Measurements from ENCODE around the gene CBX7.
A peak's percentile ranks its signal among the peaks of the same experiment; 100 is the strongest.
"Not testable (repeated sequence)": the region's sequence is repeated elsewhere in the genome, so short reads cannot be mapped to it uniquely, and the experiment has no call there.

The CBX7 gene

GRCh38 chr22:39174498-39175352, 22.2 kb upstream of the CBX7 start:
- DNase-seq (ENCODE audit: low read depth in 2 of 2), result peak in 1 of 2 donors; percentile 42

GRCh38 chr22:39173787-39174497, 21.5 kb upstream of the CBX7 start:
- DNase-seq (ENCODE audit: low read depth in 2 of 2), result no peak

- DNase-seq (ENCODE audit: low read depth in 2 of 2), result no peak
Observed at GRCh38 chr22:39173050-39173706, 20.7 kb upstream of the CBX7 start.

GRCh38 chr22:39172265-39173049, 20.0 kb upstream of the CBX7 start:
- not testable (repeated sequence) for DNase-seq (ENCODE audit: low read depth in 2 of 2)

- no peak for DNase-seq (ENCODE audit: low read depth in 2 of 2)
Observed at GRCh38 chr22:39171623-39172264, 19.3 kb upstream of the CBX7 start.

GRCh38 chr22:39170825-39171622, 18.5 kb upstream of the CBX7 start:
- DNase-seq (ENCODE audit: low read depth in 2 of 2), result peak; percentile 65 to 77

GRCh38 chr22:39169797-39170466, 17.5 kb upstream of the CBX7 start:
- DNase-seq (ENCODE audit: low read depth in 2 of 2), result no peak

GRCh38 chr22:39166547-39166946, 14.1 kb upstream of the CBX7 start:
- DNase-seq (ENCODE audit: low read depth in 2 of 2), result no peak

- DNase-seq (ENCODE audit: low read depth in 2 of 2), result not testable (repeated sequence)
Observed at GRCh38 chr22:39156093-39156492, 3.6 kb upstream of the CBX7 start.

- no peak for DNase-seq (ENCODE audit: low read depth in 2 of 2)
Observed at GRCh38 chr22:39155421-39155820, 2.9 kb upstream of the CBX7 start.

GRCh38 chr22:39153220-39153717, 789 bp upstream of the CBX7 start:
- DNase-seq (ENCODE audit: low read depth in 2 of 2), result no peak

GRCh38 chr22:39152024-39152510, 413 bp downstream of the CBX7 start:
- no peak for DNase-seq (ENCODE audit: low read depth in 2 of 2)

GRCh38 chr22:39151329-39151975, 1.0 kb downstream of the CBX7 start:
- DNase-seq (ENCODE audit: low read depth in 2 of 2), result no peak

- DNase-seq (ENCODE audit: low read depth in 2 of 2), result no peak
Observed at GRCh38 chr22:39150848-39151215, 1.6 kb downstream of the CBX7 start.

GRCh38 chr22:39149915-39150847, 2.3 kb downstream of the CBX7 start:
- no peak for DNase-seq (ENCODE audit: low read depth in 2 of 2)

GRCh38 chr22:39148727-39149535, 3.5 kb downstream of the CBX7 start:
- peak in 1 of 2 donors; percentile 56 for DNase-seq (ENCODE audit: low read depth in 2 of 2)

All from stimulated activated CD4-positive, alpha-beta T cell treated with anti-CD3 and anti-CD28 coated beads, Interleukin-1b, Interleukin-23, amount 100 ng/mL, for 1 hour (primary cell).